ENCODE data around the gene TMEM151B. TPM values are rescaled to one million over a fixed set of nuclear protein-coding genes. Genes with fewer than 3 reads are reported as not detected.

The TMEM151B gene
- total and polyA plus RNA-seq, 2 donors (not counting 1 experiment from before 2014, with no cell fraction given), result 0.01 to 0.10 TPM

- Histone ChIP-seq H3K27me3 (replicated peaks in 1 of 4; ENCODE audit: control extremely low read depth in 1 of 4, control insufficient read depth in 3 of 4, insufficient read depth in 4 of 4, low read length in 3 of 4) (peaks cover 0 to 4% (median 0%) of the 10 kb centered on the region in 4 experiments), H3K4me1 (ENCODE audit: control insufficient read depth in 2 of 2, insufficient read depth in 2 of 2, low read length in 2 of 2) (peaks cover 7 to 9% of the 10 kb centered on the region in 2 donors), H4K20me1 (ENCODE audit: control insufficient read depth, insufficient read depth, low read length, poor library complexity, severe bottlenecking) (no peaks in the 10 kb centered on the region), H3K4me3 (ENCODE audit: control extremely low read depth in 1 of 5, extremely low read depth in 1 of 5, insufficient read depth in 1 of 5, low read depth in 2 of 5, low read length in 4 of 5) (no peak overlapping the region), H3K36me3 (replicated peaks in 1 of 2; ENCODE audit: control extremely low read depth in 1 of 2, control insufficient read depth in 1 of 2, extremely low read depth in 1 of 2, insufficient read depth in 2 of 2, low read length in 1 of 2) (peaks cover 0 to 37% of the 10 kb centered on the region in 2 experiments), H3K79me2 (ENCODE audit: control insufficient read depth, insufficient read depth, low read length) (peaks cover 17% of the 10 kb centered on the region), H3K9ac (ENCODE audit: low read length) (no peak overlapping the region), H3K9me3 (ENCODE audit: control extremely low read depth in 1 of 3, control insufficient read depth in 2 of 3, insufficient read depth in 1 of 3, low read length in 2 of 3) (no peaks in the 10 kb centered on the region), H3K4me2 (replicated peaks; ENCODE audit: low read depth, low read length, poor library complexity, severe bottlenecking) (peak overlapping the region; percentile 92), H3K27ac (ENCODE audit: low read length in 2 of 2) (no peak overlapping the region), H2AFZ (ENCODE audit: insufficient read depth, low read depth, low read length, poor library complexity, severe bottlenecking) (no peak overlapping the region)
- TF ChIP-seq CTCF (IDR thresholded peaks at IDR 0.05), result no peak
- Mint-ChIP-seq H3K27me3 (no peaks in the 10 kb centered on the region), H3K4me3 (peak overlapping the region; percentile 94), H3K4me1 (peaks cover 17% of the 10 kb centered on the region), H3K9me3 (ENCODE audit: insufficient read depth) (no peaks in the 10 kb centered on the region), H3K27ac (peak overlapping the region; percentile 63)
- WGBS (ENCODE audit: insufficient coverage), result 100% methylated on average over 1 of the region's 3 CpGs
- intact Hi-C loops (cut with micrococcal nuclease), result loop anchor here (2.0 kb wide), 2 partner anchors 65 to 89 kb away; partner anchors contain the start of genes HSP90AB1 and SLC29A1
- ChIA-PET CTCF (interaction anchor here (1.1 to 2.8 kb wide), 3 partner anchors 44 to 138 kb away, joined by 4 to 16 read pairs (median 10); no protein-coding TSS in a partner anchor), POLR2A (interaction anchor here (0.6 kb wide), 1 partner anchor 65 kb away, joined by 3 read pairs; the partner anchor contains the start of gene HSP90AB1)
- DNase-seq (no peak), ATAC-seq (ENCODE audit: low read depth) (no peak)
Measured at GRCh38 chr6:44311767-44312166, 41.5 kb downstream of the TMEM151B start.

DNA sequence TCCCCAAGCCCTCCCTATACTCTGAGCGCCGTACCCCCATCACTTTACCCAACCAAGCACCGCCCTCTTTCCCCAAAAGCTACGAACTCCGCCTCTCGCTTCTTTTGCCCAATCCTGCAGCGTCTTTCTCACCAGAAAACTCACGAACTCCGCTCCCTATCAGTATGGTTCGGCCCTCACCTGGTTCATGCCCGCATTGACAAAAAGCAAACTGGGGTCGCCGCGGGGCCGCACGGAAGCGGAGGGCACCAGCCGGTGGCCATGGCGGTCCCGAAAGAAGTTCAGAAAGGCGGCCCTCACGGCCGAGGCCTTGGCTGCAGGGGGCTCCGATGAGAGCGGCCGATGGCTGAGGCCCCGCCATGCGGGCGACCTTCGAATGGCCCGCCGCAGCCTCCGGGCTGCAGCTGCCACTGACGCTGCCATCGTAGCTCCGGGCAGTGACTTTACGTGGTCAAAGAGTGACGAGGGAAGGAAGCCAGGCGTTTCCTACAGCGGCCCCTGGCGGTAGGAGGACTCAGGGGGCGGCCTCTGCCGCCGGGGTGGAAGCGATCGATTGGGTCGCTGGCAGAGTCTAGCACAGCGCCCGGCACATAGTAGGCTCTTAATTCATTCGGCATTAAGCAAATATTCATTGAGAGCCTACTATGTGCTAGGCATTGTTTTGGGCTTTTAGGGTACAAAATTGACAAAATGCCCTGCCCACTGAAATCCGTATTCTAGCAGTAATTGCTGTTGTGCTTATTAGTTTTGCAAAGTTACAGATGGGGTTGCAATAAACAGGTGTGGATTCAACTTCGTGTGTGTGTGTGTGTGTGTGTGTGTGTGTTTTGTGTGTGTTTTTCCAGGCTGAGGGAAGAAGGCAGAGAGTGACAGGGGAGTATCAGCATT lies 42.9 kb downstream of the TMEM151B start, which contains the start of gene AARS2:
Gene AARS2, minus strand, starts transcription at position 447 of the 888 bp plus-strand sequence. Its CDS starts 24 bp downstream, at position 423.
- H3K27ac ChIP-seq (ENCODE audit: low read length in 2 of 2), result peak within 1 kb of the TSS; percentile 72 to 86
- H3K4me1 ChIP-seq (ENCODE audit: control insufficient read depth in 2 of 2, insufficient read depth in 2 of 2, low read length in 2 of 2), result peaks cover 7 to 9% of the 10 kb centered on the region in 2 donors
- H3K4me2 ChIP-seq (replicated peaks; ENCODE audit: low read depth, low read length, poor library complexity, severe bottlenecking), result peak within 1 kb of the TSS; percentile 92
- DNase-seq, result peak; percentile 93
- H3K9me3 Mint-ChIP-seq (ENCODE audit: insufficient read depth), result no peaks in the 10 kb centered on the region
- peak within 1 kb of the TSS; percentile 76 to 94 (median 88) for H3K4me3 ChIP-seq (ENCODE audit: control extremely low read depth in 1 of 5, extremely low read depth in 1 of 5, insufficient read depth in 1 of 5, low read depth in 2 of 5, low read length in 4 of 5)
- intact Hi-C loops (cut with micrococcal nuclease), result loop anchor here (1.0 to 2.0 kb wide), 4 partner anchors 48 to 90 kb away; partner anchors contain the start of genes CDC5L, HSP90AB1, NFKBIE and SLC29A1
- peak; percentile 97 for ATAC-seq (ENCODE audit: low read depth)
- peaks cover 17% of the 10 kb centered on the region for H3K4me1 Mint-ChIP-seq
- H3K79me2 ChIP-seq (ENCODE audit: control insufficient read depth, insufficient read depth, low read length), result peaks cover 17% of the 10 kb centered on the region
- peaks cover 0 to 4% (median under 1%) of the 10 kb centered on the region in 4 experiments for H3K27me3 ChIP-seq (replicated peaks in 1 of 4; ENCODE audit: control extremely low read depth in 1 of 4, control insufficient read depth in 3 of 4, insufficient read depth in 4 of 4, low read length in 3 of 4)
- ChIA-PET POLR2A (interaction anchor here (0.6 to 1.3 kb wide), 2 partner anchors 66 to 684 kb away, joined by 4 to 9 read pairs; partner anchors contain the start of genes GTPBP2 and HSP90AB1), CTCF (interaction anchor here (0.6 to 2.0 kb wide), 20 partner anchors 8 to 644 kb away, joined by 3 to 16 read pairs (median 3); partner anchors contain the start of genes CDC5L, SLC29A1 and SLC35B2)
- no peaks in the 10 kb centered on the region for H4K20me1 ChIP-seq (ENCODE audit: control insufficient read depth, insufficient read depth, low read length, poor library complexity, severe bottlenecking)
- H3K36me3 ChIP-seq (replicated peaks in 1 of 2; ENCODE audit: control extremely low read depth in 1 of 2, control insufficient read depth in 1 of 2, extremely low read depth in 1 of 2, insufficient read depth in 2 of 2, low read length in 1 of 2), result peaks cover 0 to 29% of the 10 kb centered on the region in 2 experiments
- H2AFZ ChIP-seq (ENCODE audit: insufficient read depth, low read depth, low read length, poor library complexity, severe bottlenecking), result peak within 1 kb of the TSS; percentile 100
- WGBS (ENCODE audit: insufficient coverage), result 3% methylated on average over 52 of the region's 52 CpGs
- no peaks in the 10 kb centered on the region for H3K9me3 ChIP-seq (ENCODE audit: control extremely low read depth in 1 of 3, control insufficient read depth in 2 of 3, insufficient read depth in 1 of 3, low read length in 2 of 3)
- peak within 1 kb of the TSS; percentile 89 for H3K9ac ChIP-seq (ENCODE audit: low read length)
- TF ChIP-seq EZH2 (IDR thresholded peaks at IDR 0.05; ENCODE audit: borderline replicate concordance, insufficient read depth, low read depth, low read length, poor library complexity, severe bottlenecking), result no peak
- peak; percentile 97 for TF ChIP-seq CTCF (IDR thresholded peaks at IDR 0.05)
- H3K4me3 Mint-ChIP-seq, result peak within 1 kb of the TSS; percentile 94
- peaks cover 2% of the 10 kb centered on the region for H3K27me3 Mint-ChIP-seq
- peak within 1 kb of the TSS; percentile 92 for H3K27ac Mint-ChIP-seq
